SK-N-SH (cell line): ENCODE data around the gene SCAMP5. TPM values are rescaled to one million over a fixed set of nuclear protein-coding genes. Genes with fewer than 3 reads are reported as not detected.

ENCODE experiments used
- CTCF ChIA-PET: fragments of 300-600, 350-600 bp; formaldehyde crosslinking; extraction: SDS; loops from one replicate; lab custom pipeline; 2021; lab: Yijun Ruan, JAX
- POLR2A ChIA-PET: fragments of 350-600 bp; sonication (Branson Sonifier 250); formaldehyde crosslinking; extraction: SDS; loops from one replicate; lab custom pipeline; 2020; ENCODE audit warnings: antibody characterized with exemption, inconsistent platforms; lab: Yijun Ruan, JAX
- DNase-seq: peaks from one replicate; pipeline ENCODE4 v3.0.0; 2012
- H2AFZ ChIP-seq: fragments of 200-600 bp; sonication (generic); 2 replicates; pipeline ENCODE4 v1.8.1; 2016; ENCODE audit warnings: antibody characterized with exemption, mild to moderate bottlenecking, low read depth
- H3F3A ChIP-seq: fragments of 200-600 bp; sonication (generic); replicated peaks from 2 replicates; pipeline ENCODE3; 2016; ENCODE audit warnings: antibody characterized with exemption, mild to moderate bottlenecking; ENCODE audit not compliant: insufficient read depth
- H3K27ac ChIP-seq, 2 experiments: fragments of 200-500 bp in 1 of 2; fragments of 200-600 bp in 1 of 2; sonication (Bioruptor generic) in 1 of 2; sonication (generic), shearing (Covaris generic) in 1 of 2; 2 replicates each; pipeline versions ENCODE4 v1.5.1 to v1.6.1; 2014 to 2016; ENCODE audit warnings: low read depth in 2 of 2, inconsistent platforms in 1 of 2, low read length in 1 of 2, mild to moderate bottlenecking in 1 of 2, mixed read lengths in 1 of 2
- H3K27me3 ChIP-seq: fragments of 200-600 bp; sonication (generic), shearing (Covaris generic); 2 replicates; pipeline ENCODE4 v1.6.1; 2016; ENCODE audit warnings: mixed run types; ENCODE audit not compliant: insufficient read depth
- H3K36me3 ChIP-seq, 2 experiments: fragments of 200-500 bp in 1 of 2; fragments of 200-600 bp in 1 of 2; sonication (Bioruptor generic) in 1 of 2; sonication (generic) in 1 of 2; replicated peaks in 1 of 2; 2 replicates each; pipeline versions ENCODE3 to v1.5.1; 2014 to 2016; ENCODE audit warnings: low read length in 1 of 2, mild to moderate bottlenecking in 1 of 2; ENCODE audit not compliant: insufficient read depth in 2 of 2, control insufficient read depth in 1 of 2
- H3K4me1 ChIP-seq, 2 experiments: fragments of 200-500 bp in 1 of 2; fragments of 200-600 bp in 1 of 2; sonication (Bioruptor generic) in 1 of 2; sonication (generic), shearing (Covaris generic) in 1 of 2; 2 replicates each; pipeline versions ENCODE4 v1.5.1 to v1.6.1; 2014 to 2016; ENCODE audit warnings: low read depth in 1 of 2, low read length in 1 of 2, mixed run types in 1 of 2; ENCODE audit not compliant: insufficient read depth in 2 of 2, control insufficient read depth in 1 of 2
- H3K4me2 ChIP-seq: fragments of 200-600 bp; sonication (generic), shearing (Covaris generic); 2 replicates; pipeline ENCODE4 v1.6.1; 2017; ENCODE audit warnings: mixed run types
- H3K4me3 ChIP-seq, 2 experiments: fragments of 200-500 bp in 1 of 2; fragments of 200-600 bp in 1 of 2; sonication (Bioruptor generic) in 1 of 2; sonication (generic), shearing (Covaris generic) in 1 of 2; 2 replicates each; pipeline versions ENCODE4 v1.5.1 to v1.8.1; 2014 to 2016; ENCODE audit warnings: low read depth in 2 of 2, inconsistent platforms in 1 of 2, low read length in 1 of 2, mild to moderate bottlenecking in 1 of 2, mixed read lengths in 1 of 2, moderate library complexity in 1 of 2
- H3K79me2 ChIP-seq: fragments of 200-600 bp; sonication (generic); 2 replicates; pipeline ENCODE4 v1.8.1; 2017; ENCODE audit warnings: mild to moderate bottlenecking; ENCODE audit not compliant: insufficient read depth
- H3K9ac ChIP-seq: fragments of 200-600 bp; sonication (generic); 2 replicates; pipeline ENCODE4 v1.6.1; 2017; ENCODE audit warnings: mixed run types
- H3K9me2 ChIP-seq: fragments of 200-600 bp; sonication (generic); 2 replicates; pipeline ENCODE4 v1.6.1; 2017; ENCODE audit warnings: mixed run types
- H3K9me3 ChIP-seq: fragments of 200-600 bp; sonication (generic); 2 replicates; pipeline ENCODE4 v1.6.1; 2017; ENCODE audit warnings: mixed run types, mild to moderate bottlenecking, moderate library complexity
- H4K20me1 ChIP-seq: fragments of 200-600 bp; sonication (generic); 2 replicates; pipeline ENCODE4 v1.6.1; 2017; ENCODE audit warnings: mild to moderate bottlenecking, mixed run types; ENCODE audit not compliant: insufficient read depth
- ELF1 ChIP-seq: IDR thresholded peaks from 2 replicates; pipeline ENCODE4 v1.4.0; 2012
- EP300 ChIP-seq, 2 experiments: IDR thresholded peaks; 2 replicates each; pipeline versions ENCODE4 v1.4.0 to v1.6.1; 2012; ENCODE audit warnings: borderline replicate concordance in 1 of 2, low read depth in 1 of 2, low read length in 1 of 2
- EZH2phosphoT487 ChIP-seq: fragments of 200-600 bp; sonication (generic); IDR thresholded peaks from 2 replicates; pipeline ENCODE4 v1.6.1; 2017; ENCODE audit warnings: low read depth, mixed run types, mild to moderate bottlenecking, antibody characterized with exemption, moderate library complexity, borderline replicate concordance
- FOSL2 ChIP-seq: IDR thresholded peaks from 2 replicates; pipeline ENCODE4 v1.4.0; 2012; ENCODE audit warnings: low read depth, mild to moderate bottlenecking, moderate library complexity, borderline replicate concordance
- FOXM1 ChIP-seq: IDR thresholded peaks from 2 replicates; pipeline ENCODE4 v1.4.0; 2012; ENCODE audit warnings: low read depth, mild to moderate bottlenecking
- GABPA ChIP-seq: IDR thresholded peaks from 2 replicates; pipeline ENCODE4 v1.4.0; 2012; ENCODE audit warnings: low read depth, mild to moderate bottlenecking
- GATA2 ChIP-seq: sonication (generic); formaldehyde crosslinking; IDR thresholded peaks from 2 replicates; pipeline ENCODE4 v1.5.0; 2020; ENCODE audit warnings: mild to moderate bottlenecking, missing genetic modification reagents
- JUND ChIP-seq: IDR thresholded peaks from 2 replicates; pipeline ENCODE4 v1.4.0; 2012
- NFIC ChIP-seq: IDR thresholded peaks from 2 replicates; pipeline ENCODE4 v1.4.0; 2012; ENCODE audit warnings: borderline replicate concordance
- POLR2AphosphoS5 ChIP-seq: IDR thresholded peaks from 2 replicates; pipeline ENCODE4 v1.6.1; 2012; ENCODE audit warnings: low read depth, low read length
- RCOR1 ChIP-seq: fragments of 150-350 bp; IDR thresholded peaks from 2 replicates; pipeline ENCODE4 v1.6.1; 2017; ENCODE audit warnings: antibody characterized with exemption, low read length
- RFX5 ChIP-seq: IDR thresholded peaks from 2 replicates; pipeline ENCODE4 v1.6.1; 2012; ENCODE audit warnings: mild to moderate bottlenecking, improper control_type of control experiment, low read length
- SIN3A ChIP-seq: IDR thresholded peaks from 2 replicates; pipeline ENCODE4 v1.6.1; 2012; ENCODE audit warnings: low read depth, mild to moderate bottlenecking, low read length, moderate library complexity, borderline replicate concordance
- TAF1 ChIP-seq: IDR thresholded peaks from 2 replicates; pipeline ENCODE4 v1.6.1; 2012; ENCODE audit warnings: low read depth, mild to moderate bottlenecking, low read length, moderate library complexity, borderline replicate concordance
- TCF12 ChIP-seq: IDR thresholded peaks from 2 replicates; pipeline ENCODE4 v1.4.0; 2012
- WGBS: methylation state at CpG from one replicate; pipeline ENCODE4 v1.1.6; 2017; ENCODE audit warnings: low lambda C conversion rate; 5-methylcytosine and 5-hydroxymethylcytosine counted together
- polyA plus RNA-seq, 3 experiments: library from polyadenylated mRNA; depleted of rRNA; stranded (reverse); fragments of >200 nt; gene quantifications; 2 replicates each; pipeline ENCODE4 v1.2.3, GENCODE V29; 2012
- TF ChIP-seq, protein P1 (sequence below): IDR thresholded peaks from 2 replicates; pipeline ENCODE4 v1.6.1; 2012; ENCODE audit warnings: mild to moderate bottlenecking, low read depth, low read length, moderate library complexity
- TF ChIP-seq, protein P2 (sequence below): IDR thresholded peaks from 2 replicates; pipeline ENCODE4; 2012
- TF ChIP-seq, protein P3 (sequence below): IDR thresholded peaks from 2 replicates; pipeline ENCODE4 v1.4.0; 2012; ENCODE audit warnings: low read depth
- TF ChIP-seq, protein P4 (sequence below): fragments of 150-350 bp; IDR thresholded peaks from 2 replicates; pipeline ENCODE4 v1.6.1; 2017; ENCODE audit warnings: antibody characterized with exemption, low read length, low read depth, borderline replicate concordance
- TF ChIP-seq, protein P5 (sequence below): IDR thresholded peaks from 2 replicates; pipeline ENCODE4 v1.4.0; 2012; ENCODE audit warnings: low read depth, borderline replicate concordance

SCAMP5 gene
- polyA plus RNA-seq, 1 of the 3 experiments (the other 2 are of a cell fraction), result 27.9 TPM

DNA sequence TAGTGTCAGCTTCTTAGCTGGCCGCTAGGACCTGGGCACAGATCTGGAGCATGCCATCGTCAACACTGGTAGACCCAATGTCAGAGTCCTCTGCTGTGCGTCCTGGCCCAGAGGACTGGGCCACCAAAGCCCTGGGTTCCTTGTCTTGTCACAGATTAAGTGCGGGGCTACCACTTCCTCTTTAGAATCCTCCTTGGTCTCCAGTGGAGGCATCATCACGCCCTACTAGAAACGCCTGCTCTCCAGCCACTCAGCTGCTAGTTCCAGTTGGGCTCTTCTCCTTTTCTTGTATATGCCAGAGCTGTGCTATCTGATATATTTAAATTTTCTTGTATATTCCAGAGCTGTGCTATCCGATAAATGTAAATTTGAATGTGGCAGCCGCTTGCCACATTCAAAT is 39.3 kb downstream of the SCAMP5 start:
- CTCF ChIA-PET, result interaction anchor here (1.5 to 4.0 kb wide), 3 partner anchors 9 to 170 kb away, joined by 6 to 24 read pairs (median 10); partner anchors contain the start of gene C15orf39

DNA sequence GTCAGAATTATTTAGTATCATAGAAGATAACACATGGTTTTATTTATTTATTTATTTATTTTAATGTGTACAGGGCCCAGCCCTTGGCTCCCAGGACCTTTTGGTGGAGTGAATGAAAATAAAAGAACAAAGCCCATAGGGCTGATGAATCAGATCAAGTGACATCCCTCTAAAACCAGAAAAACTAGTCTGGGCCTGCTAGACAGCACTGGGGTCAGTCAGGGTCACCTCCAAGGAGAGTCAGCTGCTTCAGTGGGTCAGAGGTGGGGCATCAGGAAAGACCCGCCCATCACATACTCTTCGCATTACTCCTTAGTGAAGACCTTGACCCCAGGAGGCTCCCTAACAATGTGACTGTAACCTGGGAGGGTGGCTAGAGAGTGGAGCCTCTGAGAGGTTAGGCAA is 40.9 kb downstream of the SCAMP5 start:
- DNase-seq, result no peak
- TF ChIP-seq TAF1, result no peak
- TF ChIP-seq, protein P1, sequence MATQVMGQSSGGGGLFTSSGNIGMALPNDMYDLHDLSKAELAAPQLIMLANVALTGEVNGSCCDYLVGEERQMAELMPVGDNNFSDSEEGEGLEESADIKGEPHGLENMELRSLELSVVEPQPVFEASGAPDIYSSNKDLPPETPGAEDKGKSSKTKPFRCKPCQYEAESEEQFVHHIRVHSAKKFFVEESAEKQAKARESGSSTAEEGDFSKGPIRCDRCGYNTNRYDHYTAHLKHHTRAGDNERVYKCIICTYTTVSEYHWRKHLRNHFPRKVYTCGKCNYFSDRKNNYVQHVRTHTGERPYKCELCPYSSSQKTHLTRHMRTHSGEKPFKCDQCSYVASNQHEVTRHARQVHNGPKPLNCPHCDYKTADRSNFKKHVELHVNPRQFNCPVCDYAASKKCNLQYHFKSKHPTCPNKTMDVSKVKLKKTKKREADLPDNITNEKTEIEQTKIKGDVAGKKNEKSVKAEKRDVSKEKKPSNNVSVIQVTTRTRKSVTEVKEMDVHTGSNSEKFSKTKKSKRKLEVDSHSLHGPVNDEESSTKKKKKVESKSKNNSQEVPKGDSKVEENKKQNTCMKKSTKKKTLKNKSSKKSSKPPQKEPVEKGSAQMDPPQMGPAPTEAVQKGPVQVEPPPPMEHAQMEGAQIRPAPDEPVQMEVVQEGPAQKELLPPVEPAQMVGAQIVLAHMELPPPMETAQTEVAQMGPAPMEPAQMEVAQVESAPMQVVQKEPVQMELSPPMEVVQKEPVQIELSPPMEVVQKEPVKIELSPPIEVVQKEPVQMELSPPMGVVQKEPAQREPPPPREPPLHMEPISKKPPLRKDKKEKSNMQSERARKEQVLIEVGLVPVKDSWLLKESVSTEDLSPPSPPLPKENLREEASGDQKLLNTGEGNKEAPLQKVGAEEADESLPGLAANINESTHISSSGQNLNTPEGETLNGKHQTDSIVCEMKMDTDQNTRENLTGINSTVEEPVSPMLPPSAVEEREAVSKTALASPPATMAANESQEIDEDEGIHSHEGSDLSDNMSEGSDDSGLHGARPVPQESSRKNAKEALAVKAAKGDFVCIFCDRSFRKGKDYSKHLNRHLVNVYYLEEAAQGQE, result no peak
- TF ChIP-seq, protein P2, sequence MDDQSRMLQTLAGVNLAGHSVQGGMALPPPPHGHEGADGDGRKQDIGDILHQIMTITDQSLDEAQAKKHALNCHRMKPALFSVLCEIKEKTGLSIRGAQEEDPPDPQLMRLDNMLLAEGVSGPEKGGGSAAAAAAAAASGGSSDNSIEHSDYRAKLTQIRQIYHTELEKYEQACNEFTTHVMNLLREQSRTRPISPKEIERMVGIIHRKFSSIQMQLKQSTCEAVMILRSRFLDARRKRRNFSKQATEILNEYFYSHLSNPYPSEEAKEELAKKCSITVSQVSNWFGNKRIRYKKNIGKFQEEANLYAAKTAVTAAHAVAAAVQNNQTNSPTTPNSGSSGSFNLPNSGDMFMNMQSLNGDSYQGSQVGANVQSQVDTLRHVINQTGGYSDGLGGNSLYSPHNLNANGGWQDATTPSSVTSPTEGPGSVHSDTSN, result no peak
- no peak for TF ChIP-seq NFIC
- TF ChIP-seq, protein P3, sequence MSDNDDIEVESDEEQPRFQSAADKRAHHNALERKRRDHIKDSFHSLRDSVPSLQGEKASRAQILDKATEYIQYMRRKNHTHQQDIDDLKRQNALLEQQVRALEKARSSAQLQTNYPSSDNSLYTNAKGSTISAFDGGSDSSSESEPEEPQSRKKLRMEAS, result no peak
- no peak for TF ChIP-seq RCOR1
- TF ChIP-seq FOSL2, result no peak
- no peak for TF ChIP-seq EZH2phosphoT487
- no peak for TF ChIP-seq TCF12
- no peak for TF ChIP-seq POLR2AphosphoS5

More for the DNA sequence above, 39.3 kb downstream of the SCAMP5 start:
- Histone ChIP-seq H3K9ac (no peak overlapping the region), H2AFZ (no peak overlapping the region), H3K27ac (no peak overlapping the region), H3K4me1 (peaks cover 3 to 7% of the 10 kb centered on the region in 2 experiments; a peak in 3 of 4 replicates), H3F3A (no peaks in the 10 kb centered on the region)
- DNase-seq, result no peak
- TF ChIP-seq EZH2phosphoT487 (no peak), JUND (no peak), SIN3A (no peak), GABPA (no peak), NFIC (no peak), ELF1 (no peak), FOXM1 (no peak), GATA2 (CRISPR knock-in tag) (no peak), RFX5 (no peak), EP300 (IDR thresholded peaks at IDR 0.05; ENCODE audit: borderline replicate concordance in 1 of 2, low read depth in 1 of 2, low read length in 1 of 2) (no peak)
- TF ChIP-seq, protein P4, sequence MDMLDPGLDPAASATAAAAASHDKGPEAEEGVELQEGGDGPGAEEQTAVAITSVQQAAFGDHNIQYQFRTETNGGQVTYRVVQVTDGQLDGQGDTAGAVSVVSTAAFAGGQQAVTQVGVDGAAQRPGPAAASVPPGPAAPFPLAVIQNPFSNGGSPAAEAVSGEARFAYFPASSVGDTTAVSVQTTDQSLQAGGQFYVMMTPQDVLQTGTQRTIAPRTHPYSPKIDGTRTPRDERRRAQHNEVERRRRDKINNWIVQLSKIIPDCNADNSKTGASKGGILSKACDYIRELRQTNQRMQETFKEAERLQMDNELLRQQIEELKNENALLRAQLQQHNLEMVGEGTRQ, result no peak
- TF ChIP-seq, protein P2, result no peak
- TF ChIP-seq, protein P5, sequence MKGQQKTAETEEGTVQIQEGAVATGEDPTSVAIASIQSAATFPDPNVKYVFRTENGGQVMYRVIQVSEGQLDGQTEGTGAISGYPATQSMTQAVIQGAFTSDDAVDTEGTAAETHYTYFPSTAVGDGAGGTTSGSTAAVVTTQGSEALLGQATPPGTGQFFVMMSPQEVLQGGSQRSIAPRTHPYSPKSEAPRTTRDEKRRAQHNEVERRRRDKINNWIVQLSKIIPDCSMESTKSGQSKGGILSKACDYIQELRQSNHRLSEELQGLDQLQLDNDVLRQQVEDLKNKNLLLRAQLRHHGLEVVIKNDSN, result no peak
- TF ChIP-seq, all 33 proteins: peak for 0
- Histone ChIP-seq H3K9me2 (no peaks in the 10 kb centered on the region), H4K20me1 (no peaks in the 10 kb centered on the region), H3K4me3 (no peak overlapping the region), H3K9me3 (no peaks in the 10 kb centered on the region), H3K4me2 (no peak overlapping the region), H3K79me2 (no peaks in the 10 kb centered on the region), H3K27me3 (no peaks in the 10 kb centered on the region), H3K36me3 (no peaks in the 10 kb centered on the region)
- 93% methylated on average over 8 of the region's 8 CpGs for WGBS
- POLR2A ChIA-PET, result interaction anchor here (0.7 kb wide), 1 partner anchor 58 kb away, joined by 3 read pairs; no protein-coding TSS in a partner anchor

More for the DNA sequence above, 40.9 kb downstream of the SCAMP5 start:
- Histone ChIP-seq H3K36me3 (no peaks in the 10 kb centered on the region), H4K20me1 (no peaks in the 10 kb centered on the region), H3K9me2 (no peaks in the 10 kb centered on the region), H3K4me3 (no peak overlapping the region), H3K9ac (no peak overlapping the region), H3K9me3 (no peaks in the 10 kb centered on the region), H3F3A (no peaks in the 10 kb centered on the region), H2AFZ (no peak overlapping the region), H3K79me2 (no peaks in the 10 kb centered on the region), H3K27ac (no peak overlapping the region), H3K4me2 (no peak overlapping the region), H3K27me3 (no peaks in the 10 kb centered on the region), H3K4me1 (no peaks in the 10 kb centered on the region; a peak in 2 of 4 replicates)
- 85% methylated on average over 2 of the region's 2 CpGs for WGBS
- POLR2A ChIA-PET, result interaction anchor here (1.4 kb wide), 1 partner anchor 13 kb away, joined by 3 read pairs; the partner anchor contains the start of gene PPCDC
- CTCF ChIA-PET, result interaction anchor here (2.5 to 4.0 kb wide), 2 partner anchors 165 to 168 kb away, joined by 14 to 24 read pairs; partner anchors contain the start of gene C15orf39
